ENCODE data around the gene SIRT3.
A peak's percentile ranks its signal among the peaks of the same experiment; 100 is the strongest.
"Not testable (repeated sequence)": the region's sequence is repeated elsewhere in the genome, so short reads cannot be mapped to it uniquely, and the experiment has no call there.

Gene SIRT3

DNA sequence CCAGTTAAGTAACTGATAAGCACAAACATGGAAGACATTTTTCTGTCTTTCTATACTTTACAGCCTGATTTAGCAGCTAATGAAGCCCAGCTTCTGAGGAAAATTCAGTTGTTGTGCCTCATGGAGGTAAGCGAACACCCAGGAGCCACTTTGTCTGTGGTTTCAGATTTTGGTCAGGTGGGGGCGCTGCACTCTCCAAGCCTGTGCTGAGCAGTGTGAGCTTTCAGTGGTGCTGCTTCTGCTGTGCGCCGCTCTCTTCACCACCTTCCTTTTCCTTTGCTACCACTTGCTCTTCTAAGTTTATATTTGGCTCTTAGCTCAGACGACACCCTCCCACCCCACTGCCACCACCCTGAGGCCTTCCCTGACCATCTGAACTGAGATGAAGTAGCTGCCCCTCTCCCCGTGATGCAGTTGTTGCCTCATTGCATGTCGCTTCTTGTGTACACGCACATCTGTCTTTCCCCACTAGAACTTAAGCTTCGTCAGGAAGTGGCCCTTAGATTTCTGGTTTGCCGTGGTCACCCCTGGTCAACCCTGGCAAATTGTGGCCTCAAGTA is 14.7 kb upstream of the SIRT3 start:
- DNase-seq: peak; percentile 60
- TF ChIP-seq CTCF (IDR thresholded peaks at IDR 0.05; ENCODE audit: low read depth, low read length, missing control alignments): peak; percentile 80
- no peaks in the 10 kb centered on the region for H3K27me3 ChIP-seq (replicated peaks)
- in situ Hi-C loops (cut with HindIII; ENCODE audit: low pct_ligation_motif_present, low sequenced_read_pairs): no loop called here
- H3K27ac ChIP-seq: no peak overlapping the region
- H3K36me3 ChIP-seq (replicated peaks): peaks cover 61% of the 10 kb centered on the region
- no peak overlapping the region for H3K4me3 ChIP-seq (ENCODE audit: low read depth, low read length)

DNA sequence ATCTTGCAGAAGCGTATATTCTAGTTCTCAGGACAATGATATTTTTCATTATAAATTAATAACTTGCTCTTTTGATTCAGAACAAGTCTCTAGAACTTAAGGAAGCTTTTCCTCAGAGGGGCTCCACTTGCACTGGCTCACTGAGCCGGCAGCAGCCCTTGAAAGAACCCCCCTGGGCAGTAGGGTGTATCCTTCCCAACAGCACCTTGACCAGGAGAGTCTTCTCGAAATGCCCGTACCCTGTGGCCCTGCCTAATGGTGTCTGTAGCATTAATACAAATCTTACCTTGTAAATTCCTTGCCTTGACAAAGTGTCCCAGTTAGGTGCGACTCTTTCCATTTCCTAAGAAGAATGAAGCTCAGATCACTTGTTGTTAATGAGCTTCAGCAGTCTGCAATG is 14.1 kb upstream of the SIRT3 start:
- in situ Hi-C loops (cut with HindIII; ENCODE audit: low pct_ligation_motif_present, low sequenced_read_pairs): no loop called here
- H3K36me3 ChIP-seq (replicated peaks): peaks cover 65% of the 10 kb centered on the region

DNA sequence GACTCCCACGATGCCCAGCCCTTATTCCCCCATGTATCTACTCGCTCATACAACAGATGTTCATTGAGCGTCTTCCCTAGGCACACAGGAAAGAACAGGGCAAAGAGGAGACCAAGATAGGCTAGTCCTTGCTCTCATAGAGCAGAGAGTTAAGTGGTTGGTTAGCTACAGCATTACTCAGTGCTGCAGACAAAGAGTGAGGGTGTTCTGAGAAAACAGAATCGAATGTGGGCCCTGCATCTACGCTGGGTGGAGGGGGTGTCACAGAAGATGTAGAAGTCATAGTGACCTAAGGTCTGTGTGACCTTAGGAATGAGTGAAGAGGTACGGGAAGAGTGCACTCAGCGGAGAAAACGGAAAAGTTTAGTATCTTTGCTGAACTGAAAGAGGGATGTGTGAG is 12.9 kb upstream of the SIRT3 start:
- no peaks in the 10 kb centered on the region for H3K27me3 ChIP-seq (replicated peaks)
- no peak for TF ChIP-seq CTCF (IDR thresholded peaks at IDR 0.05; ENCODE audit: low read depth, low read length, missing control alignments)
- peaks cover 71% of the 10 kb centered on the region for H3K36me3 ChIP-seq (replicated peaks)
- no peak for DNase-seq
- no peak overlapping the region for H3K27ac ChIP-seq
- no peak overlapping the region for H3K4me3 ChIP-seq (ENCODE audit: low read depth, low read length)
- in situ Hi-C loops (cut with HindIII; ENCODE audit: low pct_ligation_motif_present, low sequenced_read_pairs): no loop called here

More for the DNA sequence above, 14.1 kb upstream of the SIRT3 start:
- no peak for TF ChIP-seq CTCF (IDR thresholded peaks at IDR 0.05; ENCODE audit: low read depth, low read length, missing control alignments)
- H3K27ac ChIP-seq: no peak overlapping the region
- no peaks in the 10 kb centered on the region for H3K27me3 ChIP-seq (replicated peaks)
- no peak overlapping the region for H3K4me3 ChIP-seq (ENCODE audit: low read depth, low read length)
- no peak for DNase-seq

DNA sequence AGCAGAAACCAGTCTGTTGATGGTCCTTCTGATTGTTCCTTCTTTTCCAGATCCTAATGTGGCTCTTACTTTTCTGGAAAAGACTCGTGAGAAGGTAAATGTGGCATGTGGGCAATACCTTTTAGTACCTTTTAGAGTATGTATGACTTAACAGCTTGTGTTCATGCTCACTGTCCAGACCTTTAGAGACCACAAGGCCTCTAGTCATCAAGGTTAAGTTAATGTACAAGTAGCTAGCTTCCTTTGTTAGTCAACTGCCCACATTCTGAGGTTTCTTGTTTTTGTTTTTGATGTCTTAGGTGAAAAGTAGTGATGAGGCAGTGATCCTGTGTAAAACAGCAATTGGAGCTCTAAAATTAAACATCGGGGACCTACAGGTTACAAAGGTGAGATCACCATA is 8.2 kb upstream of the SIRT3 start:
- Histone ChIP-seq H3K4me3 (ENCODE audit: low read depth, low read length) (no peak overlapping the region), H3K27me3 (replicated peaks) (no peaks in the 10 kb centered on the region), H3K27ac (no peak overlapping the region), H3K36me3 (replicated peaks) (peaks cover 45% of the 10 kb centered on the region)
- no peak for DNase-seq
- in situ Hi-C loops (cut with HindIII; ENCODE audit: low pct_ligation_motif_present, low sequenced_read_pairs): no loop called here
- TF ChIP-seq CTCF (IDR thresholded peaks at IDR 0.05; ENCODE audit: low read depth, low read length, missing control alignments): no peak

GRCh38 chr11:241634-242033 is 5.5 kb upstream of the SIRT3 start:
- Histone ChIP-seq H3K4me3 (ENCODE audit: low read depth, low read length) (no peak overlapping the region), H3K27ac (no peak overlapping the region), H3K36me3 (replicated peaks) (peaks cover 32% of the 10 kb centered on the region), H3K27me3 (replicated peaks) (no peaks in the 10 kb centered on the region)
- TF ChIP-seq CTCF (IDR thresholded peaks at IDR 0.05; ENCODE audit: low read depth, low read length, missing control alignments): no peak
- in situ Hi-C loops (cut with HindIII; ENCODE audit: low pct_ligation_motif_present, low sequenced_read_pairs): no loop called here
- no peak for DNase-seq

DNA sequence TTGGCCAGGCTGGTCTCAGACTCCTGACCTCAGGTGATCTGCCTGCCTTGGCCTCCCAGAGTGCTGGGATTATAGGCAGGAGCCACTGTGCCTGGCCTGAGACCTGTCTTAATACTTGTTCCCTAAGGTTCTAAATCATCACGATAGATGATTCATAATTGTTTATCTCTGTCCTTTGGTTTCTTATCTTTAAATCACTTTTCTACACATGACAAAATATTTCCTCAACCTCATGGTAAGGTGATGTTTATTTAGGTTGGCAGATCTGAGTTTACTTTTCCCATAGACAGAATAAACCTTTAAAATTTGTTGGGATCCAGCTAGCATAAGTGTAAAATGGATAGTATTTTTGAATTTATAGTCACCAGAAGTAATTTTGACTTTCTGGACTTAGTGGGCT is 4.2 kb upstream of the SIRT3 start:
- Histone ChIP-seq H3K27me3 (replicated peaks) (no peaks in the 10 kb centered on the region), H3K36me3 (replicated peaks) (peaks cover 23% of the 10 kb centered on the region), H3K27ac (no peak overlapping the region), H3K4me3 (ENCODE audit: low read depth, low read length) (no peak overlapping the region)
- no peak for DNase-seq
- no peak for TF ChIP-seq CTCF (IDR thresholded peaks at IDR 0.05; ENCODE audit: low read depth, low read length, missing control alignments)
- in situ Hi-C loops (cut with HindIII; ENCODE audit: low pct_ligation_motif_present, low sequenced_read_pairs): no loop called here

DNA sequence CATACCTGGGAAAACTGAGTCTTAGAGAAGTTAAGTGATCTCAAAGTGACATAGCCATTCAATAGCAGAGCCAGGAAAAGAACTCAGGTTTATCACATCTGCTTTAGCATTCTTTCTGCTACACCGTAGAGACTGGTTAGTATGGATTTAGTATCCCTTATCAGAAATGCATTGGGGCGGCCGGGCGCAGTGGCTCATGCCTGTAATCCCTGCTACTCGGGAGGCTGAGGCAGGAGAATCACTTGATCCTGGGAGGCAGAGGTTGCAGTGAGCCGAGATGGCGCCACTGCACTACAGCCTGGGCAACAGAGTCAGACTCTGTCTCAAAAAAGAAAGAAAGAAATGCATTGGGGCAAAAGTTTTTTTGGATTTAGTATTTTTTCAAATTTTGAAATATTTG is 2.2 kb upstream of the SIRT3 start:
- not testable (repeated sequence) for H3K27ac ChIP-seq; H3K4me3 ChIP-seq (ENCODE audit: low read depth, low read length)

More for the DNA sequence above, 2.2 kb upstream of the SIRT3 start:
- H3K27me3 ChIP-seq (replicated peaks); DNase-seq; in situ Hi-C loops (cut with HindIII; ENCODE audit: low pct_ligation_motif_present, low sequenced_read_pairs): not testable (repeated sequence)
- peaks cover 13% of the 10 kb centered on the region for H3K36me3 ChIP-seq (replicated peaks)

All from brain microvascular endothelial cell (primary cell).